Naive thymus-derived CD4-positive, alpha-beta T cell (primary cell): ENCODE measurements around the gene RTN4R. TPM values are rescaled to one million over a fixed set of nuclear protein-coding genes. Genes with fewer than 3 reads are reported as not detected.

Source experiments
- ATAC-seq: fragments of 150-1000 bp; cut with Tn5 transposase; 2 replicates; pipeline ENCODE4 v1.10.0; 2021; ENCODE audit warnings: mild to moderate bottlenecking, moderate library complexity
- CTCF ChIA-PET: fragments of 350-600 bp; sonication (Branson Sonifier 250); formaldehyde crosslinking; loops from one replicate; lab custom pipeline; 2021; ENCODE audit warnings: antibody characterized with exemption; lab: Charles Lee
- POLR2A ChIA-PET: fragments of 350-600 bp; sonication (Branson Sonifier 250); formaldehyde crosslinking; loops from one replicate; lab custom pipeline; 2021; ENCODE audit warnings: antibody characterized with exemption, inconsistent platforms; lab: Charles Lee
- DNase-seq, 9 donors: peaks; one replicate each; pipeline versions ENCODE4 v3.0.0 to v3.0.0-alpha.2; 2020 to 2022; ENCODE audit warnings: mixed read lengths in 1 of 9
- H3K27ac ChIP-seq: one replicate; pipeline ENCODE4 v1.7.0; 2013; ENCODE audit warnings: mild to moderate bottlenecking, low read depth, low read length, moderate library complexity
- H3K27me3 ChIP-seq, 2 donors: one replicate each; pipeline ENCODE4 v1.7.0; 2013; ENCODE audit warnings: low read length in 2 of 2, mild to moderate bottlenecking in 2 of 2, moderate library complexity in 2 of 2; ENCODE audit not compliant: control insufficient read depth in 2 of 2, insufficient read depth in 2 of 2
- H3K36me3 ChIP-seq, 3 experiments: 1 replicate in 2 of 3; 2 replicates in 1 of 3; pipeline ENCODE4 v1.7.0; 2013; ENCODE audit warnings: low read length in 3 of 3, mild to moderate bottlenecking in 3 of 3, moderate library complexity in 1 of 3; ENCODE audit not compliant: insufficient read depth in 3 of 3, control insufficient read depth in 2 of 3
- H3K4me1 ChIP-seq, 2 donors: one replicate each; pipeline ENCODE4 v1.7.0; 2013; ENCODE audit warnings: low read length in 2 of 2, mild to moderate bottlenecking in 2 of 2, moderate library complexity in 1 of 2; ENCODE audit not compliant: control insufficient read depth in 2 of 2, insufficient read depth in 2 of 2
- H3K4me3 ChIP-seq: 2 replicates; pipeline ENCODE4 v1.7.0; 2013; ENCODE audit warnings: mild to moderate bottlenecking, low read length
- H3K9me3 ChIP-seq, 3 experiments: 1 replicate in 2 of 3; 2 replicates in 1 of 3; pipeline ENCODE4 v1.7.0; 2013; ENCODE audit warnings: low read length in 3 of 3; ENCODE audit not compliant: control insufficient read depth in 2 of 3
- H3K27ac Mint-ChIP-seq, 9 donors: one replicate each; pipeline ENCODE4 v1.8.0; 2020 to 2022; ENCODE audit warnings: mixed read lengths in 9 of 9, mild to moderate bottlenecking in 8 of 9, moderate library complexity in 5 of 9, inconsistent platforms in 2 of 9
- H3K27me3 Mint-ChIP-seq, 5 donors: one replicate each; pipeline ENCODE4 v1.8.0; 2021 to 2022; ENCODE audit warnings: mixed read lengths in 5 of 5, mild to moderate bottlenecking in 1 of 5
- H3K36me3 Mint-ChIP-seq, 5 donors: one replicate each; pipeline ENCODE4 v1.8.0; 2020 to 2022; ENCODE audit warnings: mixed read lengths in 5 of 5, mild to moderate bottlenecking in 3 of 5, inconsistent platforms in 1 of 5
- H3K4me1 Mint-ChIP-seq, 7 donors: one replicate each; pipeline ENCODE4 v1.8.0; 2020 to 2022; ENCODE audit warnings: mixed read lengths in 7 of 7, mild to moderate bottlenecking in 3 of 7, inconsistent platforms in 1 of 7
- H3K4me3 Mint-ChIP-seq, 10 donors: one replicate each; pipeline ENCODE4 v1.8.0; 2020 to 2022; ENCODE audit warnings: mild to moderate bottlenecking in 10 of 10, mixed read lengths in 10 of 10, moderate library complexity in 6 of 10, inconsistent platforms in 2 of 10
- H3K9me3 Mint-ChIP-seq, 11 donors: one replicate each; pipeline ENCODE4 v1.8.0; 2020 to 2022; ENCODE audit warnings: mixed read lengths in 11 of 11, mild to moderate bottlenecking in 4 of 11, inconsistent platforms in 1 of 11, moderate library complexity in 1 of 11
- intact Hi-C, 2 donors: fragments of 100-400 bp; cut with micrococcal nuclease; formaldehyde crosslinking; loops; one replicate each; pipeline ENCODE4 v1.15.1; 2023
- polyA plus RNA-seq, 2 donors: library from polyadenylated mRNA; unstranded; fragments of 300-500 nt; fragmentation: Illumina TruSeq; gene quantifications; one replicate each; pipeline ENCODE4 v1.2.3, GENCODE V29; 2021
- total RNA-seq, 6 experiments: library from RNA in 5 of 6; stranded (reverse) in 5 of 6; gene quantifications; 1 replicate in 5 of 6; 2 replicates in 1 of 6; pipeline ENCODE4 v1.2.3 and lab custom pipeline; 2021 to 2026

Gene RTN4R
- total and polyA plus RNA-seq, 7 experiments from 2014 or later, result 0.98 to 2.9 (median 2.0) TPM

DNA sequence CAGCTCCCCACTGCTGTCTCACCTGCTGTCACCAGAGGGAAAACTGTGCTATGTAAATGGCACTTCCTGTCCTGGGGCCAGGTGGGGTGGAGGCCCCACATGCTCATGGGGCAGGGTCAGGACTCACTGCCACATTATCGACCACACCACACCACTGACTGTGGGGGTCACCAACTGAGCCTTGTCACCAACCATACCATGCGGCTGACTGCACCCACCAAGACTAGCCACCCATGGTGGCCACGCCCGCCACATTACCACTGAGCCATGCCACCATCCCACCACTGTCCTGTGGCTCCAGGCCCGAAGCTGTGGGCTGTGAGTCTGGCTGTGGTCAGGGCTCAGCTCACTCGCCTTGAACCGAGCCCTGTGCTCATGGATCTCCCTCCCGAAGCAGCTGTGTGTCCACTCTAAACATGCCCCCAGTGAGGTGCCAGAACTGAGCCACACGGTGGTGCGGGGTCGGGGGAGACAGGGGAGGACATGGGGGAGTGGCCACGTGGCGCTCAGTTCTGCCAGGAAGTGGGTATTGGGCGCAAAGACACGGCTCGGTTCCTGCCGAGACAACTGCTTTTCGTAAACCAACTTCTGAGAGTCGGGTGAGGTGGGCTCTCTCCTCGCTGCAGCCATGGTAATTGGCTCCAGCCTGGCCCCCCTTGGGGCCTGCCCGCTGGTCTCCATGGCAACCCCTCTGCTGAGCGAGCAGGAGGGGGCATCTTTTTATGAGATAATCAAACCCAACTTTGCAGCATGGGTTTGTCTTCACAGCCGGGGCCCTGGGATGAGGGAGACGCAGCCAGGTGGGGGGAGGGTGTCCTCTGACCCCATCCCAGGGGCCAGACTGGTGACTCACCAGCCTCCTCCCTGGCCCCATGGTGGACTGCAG is 23.2 kb downstream of the RTN4R start:
- intact Hi-C loops, result no loop called here
- Mint-ChIP-seq H3K4me3 (peak overlapping the region; percentile 44 to 88 (median 77)), H3K9me3 (no peaks in the 10 kb centered on the region), H3K36me3 (no peaks in the 10 kb centered on the region), H3K4me1 (peaks cover 29 to 52% (median 35%) of the 10 kb centered on the region in 7 donors), H3K27me3 (no peaks in the 10 kb centered on the region), H3K27ac (peak overlapping the region; percentile 85 to 98 (median 95))
- ChIA-PET CTCF (interaction anchor here (1.2 kb wide), 1 partner anchor 88 kb away, joined by 4 read pairs; no protein-coding TSS in a partner anchor), POLR2A (interaction anchor here (0.7 to 4.0 kb wide), 4 partner anchors 13 to 114 kb away, joined by 3 to 30 read pairs (median 4); partner anchors contain the start of gene DGCR6L)
- DNase-seq (peak in 7 of 9 donors; percentile 52 to 65 (median 59)), ATAC-seq (peak; percentile 70)
- Histone ChIP-seq H3K27me3 (no peaks in the 10 kb centered on the region), H3K36me3 (no peaks in the 10 kb centered on the region), H3K9me3 (no peaks in the 10 kb centered on the region), H3K4me3 (peak overlapping the region; percentile 30), H3K27ac (peak overlapping the region; percentile 78), H3K4me1 (peaks cover 48 to 61% of the 10 kb centered on the region in 2 donors)

DNA sequence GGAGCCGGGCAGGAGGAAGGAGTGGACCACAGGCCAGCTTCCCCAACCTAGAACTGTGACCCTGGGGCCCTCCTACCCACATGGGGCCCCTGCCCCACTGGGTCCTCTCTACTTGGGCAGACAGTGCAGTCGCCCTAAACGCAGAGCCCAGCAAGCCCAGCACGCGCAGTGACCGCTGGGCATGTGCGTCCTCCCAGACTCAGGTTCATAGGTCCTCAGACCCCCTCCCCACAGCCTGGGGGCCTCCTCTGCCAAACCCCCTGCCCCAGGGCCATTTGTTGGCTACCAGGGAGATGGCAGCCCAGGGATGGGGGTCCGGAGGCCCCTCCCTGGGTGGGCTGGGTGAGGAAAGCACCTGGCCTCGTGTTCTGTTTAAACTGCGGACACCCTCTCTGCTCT is 23.9 kb downstream of the RTN4R start:
- CTCF ChIA-PET, result interaction anchor here (1.2 kb wide), 1 partner anchor 87 kb away, joined by 4 read pairs; no protein-coding TSS in a partner anchor
- DNase-seq (no peak), ATAC-seq (no peak)
- H3K4me1 Mint-ChIP-seq, result peaks cover 29 to 57% (median 35%) of the 10 kb centered on the region in 7 donors
- Histone ChIP-seq H3K4me1 (peaks cover 49 to 68% of the 10 kb centered on the region in 2 donors), H3K4me3 (peak overlapping the region; percentile 30), H3K9me3 (no peaks in the 10 kb centered on the region), H3K36me3 (no peaks in the 10 kb centered on the region), H3K27me3 (no peaks in the 10 kb centered on the region), H3K27ac (peak overlapping the region; percentile 78)
- intact Hi-C loops, result no loop called here
- H3K36me3 Mint-ChIP-seq, result no peaks in the 10 kb centered on the region
- H3K27me3 Mint-ChIP-seq, result no peaks in the 10 kb centered on the region
- POLR2A ChIA-PET, result interaction anchor here (0.7 to 4.0 kb wide), 6 partner anchors 14 to 165 kb away, joined by 3 to 30 read pairs (median 4); partner anchors contain the start of gene DGCR6L
- H3K9me3 Mint-ChIP-seq, result no peaks in the 10 kb centered on the region
- peak overlapping the region; percentile 69 to 88 (median 80) for H3K4me3 Mint-ChIP-seq
- peak overlapping the region; percentile 88 to 98 (median 95) for H3K27ac Mint-ChIP-seq

DNA sequence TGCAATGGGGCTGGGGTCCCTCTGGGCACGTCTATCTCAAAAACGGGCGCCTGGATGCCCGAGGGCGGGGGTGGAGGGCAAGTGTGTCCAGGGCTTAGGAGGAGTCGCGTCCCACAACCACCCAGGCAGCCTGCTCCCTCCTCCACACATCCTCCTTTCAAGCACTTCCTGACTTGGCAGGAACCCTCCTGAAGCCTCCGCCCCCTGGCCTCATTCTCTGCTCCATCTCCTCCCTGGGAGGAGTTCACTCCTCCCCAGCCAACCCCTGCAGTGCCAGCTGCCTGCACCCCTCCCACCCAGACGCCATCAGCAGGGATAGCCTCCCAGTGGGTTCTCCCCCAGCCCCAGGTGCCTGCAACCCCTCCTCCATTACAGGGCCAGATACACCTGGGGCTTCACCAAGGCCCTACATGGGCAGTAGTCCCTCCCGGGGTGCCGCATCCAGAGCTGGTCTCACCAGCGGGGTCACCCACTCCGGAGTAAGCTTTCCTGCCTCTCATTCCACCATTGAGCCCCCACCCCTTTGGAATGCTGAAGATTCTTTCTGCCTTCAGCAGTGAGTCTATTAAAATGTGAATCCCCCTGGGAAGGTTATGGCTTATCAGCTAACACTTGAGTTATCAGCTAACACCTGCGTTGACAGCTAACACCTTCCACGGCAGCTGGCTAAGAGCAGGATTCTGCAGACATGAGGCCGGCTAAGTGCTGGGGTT is 24.4 kb downstream of the RTN4R start:
- ChIA-PET CTCF (interaction anchor here (1.2 kb wide), 1 partner anchor 87 kb away, joined by 4 read pairs; no protein-coding TSS in a partner anchor), POLR2A (interaction anchor here (0.6 to 4.0 kb wide), 7 partner anchors 14 to 165 kb away, joined by 3 to 30 read pairs (median 4); partner anchors contain the start of genes DGCR6L and RANBP1)
- peak overlapping the region; percentile 78 for H3K27ac ChIP-seq
- no peaks in the 10 kb centered on the region for H3K27me3 ChIP-seq
- H3K4me3 Mint-ChIP-seq, result peak overlapping the region; percentile 71 to 88 (median 77)
- H3K36me3 Mint-ChIP-seq, result no peaks in the 10 kb centered on the region
- DNase-seq (peak in 8 of 9 donors; percentile 44 to 67 (median 56)), ATAC-seq (peak; percentile 64)
- no peaks in the 10 kb centered on the region for H3K9me3 Mint-ChIP-seq
- H3K9me3 ChIP-seq, result no peaks in the 10 kb centered on the region
- H3K36me3 ChIP-seq, result no peaks in the 10 kb centered on the region
- H3K4me1 Mint-ChIP-seq, result peaks cover 29 to 57% (median 35%) of the 10 kb centered on the region in 7 donors
- H3K4me1 ChIP-seq, result peaks cover 50 to 74% of the 10 kb centered on the region in 2 donors
- H3K27ac Mint-ChIP-seq, result peak overlapping the region; percentile 88 to 98 (median 94)
- H3K4me3 ChIP-seq, result peak overlapping the region; percentile 51
- H3K27me3 Mint-ChIP-seq, result no peaks in the 10 kb centered on the region
- intact Hi-C loops, result loop anchor here in 1 of 2 donors (1.0 to 2.0 kb wide), 2 partner anchors 37 to 77 kb away; partner anchors contain the start of gene DGCR6L

DNA sequence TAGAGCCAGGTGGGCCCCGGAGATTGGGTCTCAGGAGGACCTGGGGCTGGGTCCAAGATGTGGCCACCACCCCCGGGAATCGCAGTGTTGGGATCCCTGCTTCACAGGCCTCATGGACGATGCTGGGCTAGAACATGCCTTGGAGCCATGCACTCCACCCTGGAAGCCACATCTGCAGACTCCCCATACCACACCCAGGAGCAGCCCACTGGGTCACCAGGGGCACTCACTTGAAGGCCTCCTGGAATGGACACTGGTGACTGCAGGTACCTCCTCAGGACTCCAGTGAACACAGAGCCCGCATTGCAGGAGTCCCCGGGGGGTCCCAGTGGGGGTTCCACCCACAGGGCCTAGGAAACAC is 25.0 kb downstream of the RTN4R start:
- Mint-ChIP-seq H3K27ac (peak overlapping the region; percentile 88 to 98 (median 94)), H3K27me3 (no peaks in the 10 kb centered on the region), H3K4me1 (peaks cover 29 to 60% (median 35%) of the 10 kb centered on the region in 7 donors), H3K4me3 (peak overlapping the region; percentile 71 to 88 (median 80)), H3K9me3 (no peaks in the 10 kb centered on the region), H3K36me3 (no peaks in the 10 kb centered on the region)
- peaks cover 55 to 79% of the 10 kb centered on the region in 2 donors for H3K4me1 ChIP-seq
- POLR2A ChIA-PET, result interaction anchor here (0.6 to 4.0 kb wide), 3 partner anchors 32 to 128 kb away, joined by 3 to 30 read pairs (median 5); partner anchors contain the start of gene RANBP1
- H3K9me3 ChIP-seq, result no peaks in the 10 kb centered on the region
- CTCF ChIA-PET, result no interaction called here
- peak in 1 of 9 donors; percentile 17 for DNase-seq
- no peaks in the 10 kb centered on the region for H3K36me3 ChIP-seq
- peak overlapping the region; percentile 51 for H3K4me3 ChIP-seq
- intact Hi-C loops, result loop anchor here in 1 of 2 donors (1.0 to 2.0 kb wide), 2 partner anchors 37 to 78 kb away; partner anchors contain the start of gene DGCR6L
- H3K27me3 ChIP-seq, result no peaks in the 10 kb centered on the region
- H3K27ac ChIP-seq, result peak overlapping the region; percentile 78
- no peak for ATAC-seq

DNA sequence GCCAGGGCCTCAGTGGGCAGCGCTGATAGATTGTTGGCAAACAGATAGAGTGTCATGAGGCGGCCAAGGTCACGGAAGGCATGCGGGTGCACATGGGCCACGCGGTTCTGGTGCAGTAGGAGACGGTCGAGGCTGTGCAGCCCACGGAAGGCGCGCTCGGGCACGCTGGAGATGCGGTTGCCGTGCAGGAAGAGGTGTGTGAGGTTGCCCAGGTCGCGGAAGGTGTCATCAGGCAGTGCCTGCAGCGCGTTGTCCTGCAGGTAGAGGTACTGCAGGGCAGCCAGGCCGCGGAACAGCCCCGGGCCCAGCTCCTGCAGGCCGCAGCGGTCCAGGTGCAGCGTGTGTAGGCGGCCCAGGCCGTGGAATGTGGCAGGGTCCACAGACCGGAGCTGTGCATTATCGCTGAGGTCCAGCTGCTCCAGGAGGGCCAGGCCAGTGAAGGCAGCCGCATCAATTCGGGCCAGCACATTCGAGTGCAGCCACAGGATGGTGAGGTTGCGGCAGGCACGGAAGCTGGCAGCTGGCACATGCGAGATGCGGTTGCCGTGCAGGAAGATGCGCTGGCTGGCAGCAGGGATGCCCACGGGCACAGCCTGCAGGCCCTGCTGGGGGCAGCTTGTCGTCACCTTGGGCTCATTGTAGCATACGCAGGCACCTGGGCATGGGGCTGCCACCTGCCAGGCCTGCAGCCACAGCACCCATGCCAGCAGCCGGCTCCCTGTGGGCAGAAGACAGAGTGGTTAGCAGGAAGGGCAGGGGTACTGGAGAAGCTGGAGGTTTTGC is 25.5 kb downstream of the RTN4R start:
- no peaks in the 10 kb centered on the region for H3K27me3 Mint-ChIP-seq
- peaks cover 29 to 65% (median 35%) of the 10 kb centered on the region in 7 donors for H3K4me1 Mint-ChIP-seq
- DNase-seq, result peak in 6 of 9 donors; percentile 30 to 45 (median 40)
- Histone ChIP-seq H3K27me3 (no peaks in the 10 kb centered on the region), H3K9me3 (no peaks in the 10 kb centered on the region), H3K4me1 (peaks cover 55 to 85% of the 10 kb centered on the region in 2 donors), H3K36me3 (no peaks in the 10 kb centered on the region), H3K27ac (peak overlapping the region; percentile 78), H3K4me3 (peak overlapping the region; percentile 51)
- peak overlapping the region; percentile 55 to 88 (median 78) for H3K4me3 Mint-ChIP-seq
- H3K36me3 Mint-ChIP-seq, result no peaks in the 10 kb centered on the region
- POLR2A ChIA-PET, result interaction anchor here (0.6 to 4.0 kb wide), 3 partner anchors 32 to 127 kb away, joined by 3 to 30 read pairs (median 5); partner anchors contain the start of gene RANBP1
- ATAC-seq, result no peak
- H3K9me3 Mint-ChIP-seq, result no peaks in the 10 kb centered on the region
- intact Hi-C loops, result loop anchor here in 1 of 2 donors (1.0 to 2.0 kb wide), 2 partner anchors 36 to 78 kb away; partner anchors contain the start of gene DGCR6L
- peak overlapping the region; percentile 69 to 98 (median 94) for H3K27ac Mint-ChIP-seq
- CTCF ChIA-PET, result no interaction called here
